Measurements from ENCODE around the gene DCLK3.
A peak's percentile ranks its signal among the peaks of the same experiment; 100 is the strongest.

Gene DCLK3, protein sequence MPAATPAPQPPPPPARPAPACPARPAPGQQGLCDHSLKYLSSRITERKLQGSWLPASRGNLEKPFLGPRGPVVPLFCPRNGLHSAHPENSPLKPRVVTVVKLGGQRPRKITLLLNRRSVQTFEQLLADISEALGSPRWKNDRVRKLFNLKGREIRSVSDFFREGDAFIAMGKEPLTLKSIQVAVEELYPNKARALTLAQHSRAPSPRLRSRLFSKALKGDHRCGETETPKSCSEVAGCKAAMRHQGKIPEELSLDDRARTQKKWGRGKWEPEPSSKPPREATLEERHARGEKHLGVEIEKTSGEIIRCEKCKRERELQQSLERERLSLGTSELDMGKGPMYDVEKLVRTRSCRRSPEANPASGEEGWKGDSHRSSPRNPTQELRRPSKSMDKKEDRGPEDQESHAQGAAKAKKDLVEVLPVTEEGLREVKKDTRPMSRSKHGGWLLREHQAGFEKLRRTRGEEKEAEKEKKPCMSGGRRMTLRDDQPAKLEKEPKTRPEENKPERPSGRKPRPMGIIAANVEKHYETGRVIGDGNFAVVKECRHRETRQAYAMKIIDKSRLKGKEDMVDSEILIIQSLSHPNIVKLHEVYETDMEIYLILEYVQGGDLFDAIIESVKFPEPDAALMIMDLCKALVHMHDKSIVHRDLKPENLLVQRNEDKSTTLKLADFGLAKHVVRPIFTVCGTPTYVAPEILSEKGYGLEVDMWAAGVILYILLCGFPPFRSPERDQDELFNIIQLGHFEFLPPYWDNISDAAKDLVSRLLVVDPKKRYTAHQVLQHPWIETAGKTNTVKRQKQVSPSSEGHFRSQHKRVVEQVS

DNA sequence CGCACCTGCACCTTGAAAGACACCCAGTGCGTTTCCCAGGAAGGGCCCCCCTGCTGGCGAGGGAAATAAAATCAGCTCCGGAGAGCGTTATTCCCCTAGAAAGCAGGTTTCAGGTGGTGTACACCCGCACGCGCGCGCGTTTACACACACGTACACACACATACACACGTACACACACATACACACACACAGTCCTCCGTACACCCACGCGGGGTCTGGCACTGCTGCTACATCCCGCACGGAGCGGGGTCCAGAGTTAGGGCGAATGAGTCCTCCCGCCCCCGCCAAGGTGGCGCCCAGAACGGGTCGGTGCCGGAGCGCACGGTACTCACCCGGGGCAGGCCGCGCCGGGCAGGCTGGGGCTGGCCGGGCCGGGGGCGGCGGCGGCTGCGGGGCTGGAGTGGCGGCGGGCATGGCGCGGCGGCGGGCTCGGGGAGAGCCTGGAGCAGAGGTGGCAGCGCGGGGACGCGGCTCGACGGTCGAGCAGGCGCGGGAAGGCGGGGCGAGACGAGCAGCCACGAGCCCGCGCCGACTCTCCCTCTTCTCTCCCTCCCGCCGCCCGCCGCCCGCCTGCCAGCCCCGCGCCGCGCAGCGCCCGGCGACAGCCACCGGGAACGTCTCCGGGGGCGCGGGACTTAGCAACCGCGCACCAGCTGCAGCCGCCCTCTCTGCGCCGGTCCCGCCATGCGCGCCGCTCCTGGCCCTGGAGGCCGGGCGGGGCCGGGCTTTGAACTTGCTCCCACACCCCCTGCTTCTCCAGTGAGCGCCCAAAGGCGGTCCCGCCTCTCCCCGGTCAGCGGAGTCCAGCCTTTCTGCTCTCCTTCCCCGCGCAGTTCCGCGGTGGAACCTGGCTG, at the start of gene DCLK3:
Gene DCLK3 (minus strand): TSS at position 704 of the 854 bp plus-strand sequence. CDS start 290 bp downstream, at position 414.
- no peak for DNase-seq (ENCODE audit: low read depth, low spot score)
- H3K27ac ChIP-seq, result no peak within 1 kb of the TSS

DNA sequence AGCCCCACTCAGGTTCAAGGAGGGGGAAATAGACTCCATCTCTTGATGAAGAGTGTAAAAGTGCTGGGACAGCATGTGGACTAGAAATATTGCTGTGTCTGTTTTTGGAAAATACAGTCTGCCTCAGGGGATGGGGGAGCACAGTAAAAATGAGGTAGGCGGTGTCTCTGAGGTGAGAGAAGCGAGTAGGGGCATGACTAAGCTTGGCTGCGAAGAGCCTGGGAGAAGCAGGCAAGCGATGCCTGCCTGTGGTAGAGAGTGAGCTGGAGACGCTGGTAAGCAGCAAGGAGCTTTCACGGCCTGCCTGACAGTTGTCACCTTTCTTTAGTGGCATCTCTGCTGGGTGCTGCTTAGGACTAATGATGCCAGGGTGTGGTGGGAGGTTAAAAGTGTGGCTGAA, 49.0 kb upstream of the DCLK3 start:
- peak; percentile 43 for DNase-seq (ENCODE audit: low read depth, low spot score)
- no peak overlapping the region for H3K27ac ChIP-seq

DNA sequence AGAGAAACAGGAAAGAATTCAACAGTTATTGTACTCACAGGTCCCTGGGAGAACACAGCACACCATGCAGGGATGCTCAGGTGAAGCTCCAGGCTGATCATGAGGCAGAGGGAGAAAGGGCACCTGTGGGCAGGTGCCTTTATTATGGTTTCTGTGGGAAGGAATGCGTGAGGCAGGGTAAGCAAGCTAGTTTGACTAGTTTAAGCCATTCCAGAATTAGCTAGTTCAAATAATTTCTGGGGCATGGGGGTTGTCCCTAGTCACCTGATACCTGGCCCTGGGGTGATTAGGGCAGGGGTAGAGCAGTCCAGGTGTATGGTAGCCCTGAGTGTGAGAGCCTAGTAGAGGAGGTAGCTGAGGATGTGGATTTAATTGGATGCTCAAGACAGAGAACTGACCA, 47.9 kb upstream of the DCLK3 start:
- H3K27ac ChIP-seq, result no peak overlapping the region
- no peak for DNase-seq (ENCODE audit: low read depth, low spot score)

DNA sequence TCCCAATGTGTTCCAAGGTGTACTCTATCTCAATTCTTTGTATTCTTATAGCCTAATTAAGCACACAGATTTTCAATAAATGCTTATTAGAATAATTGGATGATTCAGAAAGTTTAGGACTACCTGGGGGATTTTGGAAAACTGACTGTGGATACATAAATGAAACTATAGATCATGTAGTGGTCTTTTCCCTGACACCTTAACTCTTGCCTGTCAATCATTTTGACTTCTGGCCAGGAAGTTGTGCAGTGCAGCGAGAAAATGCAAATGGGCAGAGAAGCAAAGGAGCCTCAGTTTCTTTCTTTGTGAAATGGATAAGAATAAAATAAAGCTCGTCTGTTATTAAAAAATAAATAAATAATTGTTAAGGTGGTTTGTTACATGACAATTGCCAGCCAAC, 47.4 kb upstream of the DCLK3 start:
- no peak overlapping the region for H3K27ac ChIP-seq

DNA sequence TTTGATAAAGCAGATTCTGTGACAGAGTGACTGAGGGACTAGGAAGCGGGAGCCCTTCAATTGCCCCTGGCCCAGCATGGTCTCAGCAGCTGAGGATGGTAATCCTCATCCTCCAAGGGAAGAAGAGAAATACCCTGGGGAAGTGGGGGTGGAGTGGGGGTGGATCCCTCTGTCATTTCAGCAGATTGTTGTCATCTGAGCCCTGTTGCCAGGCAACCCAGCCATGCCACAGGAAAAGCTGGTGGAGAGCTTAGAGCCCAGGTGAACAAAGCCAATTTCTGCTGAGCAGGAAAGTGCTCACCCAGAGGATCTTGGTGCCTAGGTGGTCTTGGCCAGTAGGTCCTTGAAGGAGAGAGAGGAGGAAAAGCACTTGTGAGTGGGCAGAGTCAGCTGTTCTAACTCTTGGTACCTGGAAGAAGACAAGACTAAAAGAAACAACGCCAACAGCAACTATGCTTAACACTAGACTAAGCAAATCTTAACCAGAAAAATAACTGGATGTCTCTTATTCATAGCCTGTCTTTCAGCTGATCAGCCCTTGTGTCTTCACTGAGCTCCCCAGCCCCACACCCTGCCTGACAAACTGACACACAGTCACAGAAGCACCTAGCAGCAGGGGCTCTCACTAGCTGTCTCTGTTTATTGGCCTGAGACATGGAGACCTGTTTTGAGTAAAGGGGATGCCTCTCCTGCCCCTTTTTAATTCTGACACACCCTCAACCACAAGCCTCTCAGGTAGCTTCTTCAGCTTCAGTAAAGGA, 40.1 kb upstream of the DCLK3 start:
- H3K27ac ChIP-seq, result no peak overlapping the region
- DNase-seq (ENCODE audit: low read depth, low spot score), result no peak

More for the DNA sequence above, 47.4 kb upstream of the DCLK3 start:
- no peak for DNase-seq (ENCODE audit: low read depth, low spot score)

DNA sequence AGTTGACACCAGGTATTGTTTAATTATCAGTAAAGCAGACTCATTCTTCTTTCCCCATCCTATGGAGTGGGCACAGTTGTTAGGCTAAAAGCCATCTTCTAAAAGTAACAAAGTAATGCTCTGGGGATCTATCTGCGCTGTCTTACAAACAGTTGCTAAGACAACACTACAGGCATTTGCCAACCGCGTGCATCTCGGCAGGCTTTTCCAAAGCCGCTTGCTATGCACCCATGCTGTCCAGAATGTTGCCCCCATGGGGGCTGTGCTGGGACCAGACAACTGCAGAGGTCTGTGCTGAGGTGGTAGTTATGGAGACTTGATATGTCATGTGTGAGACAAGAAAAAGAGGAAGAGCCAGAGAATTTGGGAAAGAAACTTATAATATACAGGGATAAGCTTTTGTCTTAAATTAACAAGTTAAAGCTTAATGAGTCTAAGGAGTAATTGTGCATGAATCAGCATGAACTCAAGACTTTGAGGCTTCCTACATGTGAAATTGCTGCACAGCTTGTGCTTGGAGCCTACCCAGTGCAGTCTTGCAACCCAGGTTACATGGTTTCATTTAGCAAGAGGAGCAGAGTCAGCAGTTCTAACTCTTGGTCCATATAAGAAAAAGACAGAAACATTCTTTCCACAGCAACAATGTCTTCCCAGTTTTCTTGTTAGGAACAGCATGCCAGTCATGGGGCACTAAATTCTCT, 38.9 kb upstream of the DCLK3 start:
- no peak overlapping the region for H3K27ac ChIP-seq
- no peak for DNase-seq (ENCODE audit: low read depth, low spot score)

DNA sequence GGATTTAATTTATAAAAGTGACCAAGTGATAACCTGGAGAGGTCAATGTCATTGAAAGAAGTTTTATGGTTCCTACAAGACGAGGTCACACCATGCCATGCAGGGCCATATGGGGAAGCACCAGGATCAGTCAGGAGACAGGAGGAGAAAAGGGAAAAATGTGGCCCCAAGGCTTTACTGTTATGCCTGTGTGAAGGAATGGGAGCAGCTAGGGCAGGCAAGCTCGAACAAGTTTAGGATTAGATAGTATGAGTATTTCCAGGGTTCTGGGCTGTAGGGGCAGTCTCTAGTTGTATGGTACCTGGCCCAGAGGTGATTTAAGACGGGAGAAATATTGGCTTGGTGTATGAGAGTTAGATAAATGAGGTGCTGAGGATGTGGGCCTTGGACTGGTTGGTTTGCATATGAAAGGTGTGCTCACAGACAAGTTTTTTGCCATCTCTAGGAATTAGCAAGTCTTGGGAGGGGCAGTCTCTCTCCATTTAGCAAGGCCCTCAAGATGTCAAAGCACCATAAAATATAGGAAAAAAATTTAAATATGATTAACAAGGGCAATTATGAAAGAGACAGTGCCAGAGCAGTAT, 36.3 kb upstream of the DCLK3 start:
- no peak for DNase-seq (ENCODE audit: low read depth, low spot score)
- H3K27ac ChIP-seq, result no peak overlapping the region

DNA sequence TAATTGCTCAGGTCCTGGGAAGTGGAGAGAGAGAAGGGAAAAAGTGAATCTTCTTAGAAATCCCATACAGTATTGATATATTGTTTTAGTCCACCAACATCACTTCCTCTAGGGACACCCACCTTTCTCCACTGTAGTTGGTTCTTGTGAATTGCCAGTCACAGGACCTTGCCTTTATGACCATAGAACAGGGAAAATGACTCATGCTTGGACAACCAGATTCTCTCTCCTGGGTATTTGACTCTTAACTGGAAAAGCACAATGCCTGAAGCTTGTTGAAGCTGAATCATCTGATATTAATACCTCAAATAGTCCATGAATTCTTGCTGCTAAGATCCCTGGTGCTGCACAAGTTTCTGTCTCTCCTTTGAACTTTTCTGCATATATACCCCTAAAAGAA, 32.5 kb upstream of the DCLK3 start:
- DNase-seq (ENCODE audit: low read depth, low spot score), result peak; percentile 16

DNA sequence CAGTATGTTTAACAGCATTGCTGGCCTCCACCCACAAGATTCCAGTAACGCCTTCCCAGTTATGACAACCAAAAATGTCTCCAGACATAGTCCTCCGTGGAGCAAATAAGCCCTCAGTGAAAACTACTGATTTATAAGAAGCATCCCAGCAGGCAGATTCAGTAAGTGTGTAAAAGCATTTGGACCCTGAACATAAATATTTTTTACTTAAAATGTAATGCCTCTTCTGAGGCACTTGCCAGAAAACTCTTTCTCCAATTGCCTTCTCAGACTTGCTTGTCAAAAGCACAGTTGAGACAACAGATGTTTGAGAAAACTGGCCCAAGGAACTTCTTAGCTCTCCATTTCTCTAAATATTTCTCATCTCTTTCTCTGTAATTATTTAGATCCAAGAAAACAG, 31.8 kb upstream of the DCLK3 start:
- no peak overlapping the region for H3K27ac ChIP-seq
- no peak for DNase-seq (ENCODE audit: low read depth, low spot score)

More for the DNA sequence above, 32.5 kb upstream of the DCLK3 start:
- H3K27ac ChIP-seq, result no peak overlapping the region

DNA sequence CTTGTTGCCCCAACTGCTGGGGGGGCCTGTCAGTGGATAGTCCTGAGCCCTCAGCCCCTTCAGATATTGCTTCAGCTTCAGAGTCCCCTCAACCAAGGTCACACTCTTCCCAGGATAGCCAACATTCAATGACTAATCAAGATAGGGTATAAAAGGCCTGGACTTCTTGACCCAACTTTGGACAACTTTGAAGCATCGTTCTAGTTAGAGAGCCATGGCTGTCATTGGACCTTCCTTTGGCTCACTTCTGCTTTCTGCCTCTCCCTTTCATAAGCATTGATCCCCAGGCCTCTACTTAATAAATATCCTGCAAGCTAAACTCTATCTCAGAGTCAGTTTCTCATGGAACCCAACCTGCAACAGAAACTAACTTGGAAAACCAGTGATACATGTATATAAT, 31.3 kb upstream of the DCLK3 start:
- H3K27ac ChIP-seq, result no peak overlapping the region
- DNase-seq (ENCODE audit: low read depth, low spot score), result no peak

DNA sequence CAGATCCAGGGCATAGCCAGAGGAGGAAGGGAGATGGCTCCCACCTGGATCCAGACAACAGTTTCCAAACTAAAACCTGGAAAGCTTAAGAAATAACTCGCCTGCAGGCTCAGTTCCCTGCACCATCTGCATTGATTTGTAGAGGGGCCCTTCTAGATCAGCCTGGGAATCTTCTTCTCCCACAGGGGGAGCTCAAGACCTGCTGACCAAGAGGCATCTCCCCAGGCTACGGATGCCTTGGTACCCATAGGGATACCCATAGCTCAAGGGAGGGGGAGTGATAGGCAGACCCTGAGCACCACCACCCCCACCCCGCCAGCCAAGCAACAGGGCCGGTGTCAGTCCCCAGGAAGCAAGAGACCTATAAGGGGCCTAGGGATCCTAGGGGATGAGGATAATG, 28.0 kb upstream of the DCLK3 start:
- DNase-seq (ENCODE audit: low read depth, low spot score), result no peak

DNA sequence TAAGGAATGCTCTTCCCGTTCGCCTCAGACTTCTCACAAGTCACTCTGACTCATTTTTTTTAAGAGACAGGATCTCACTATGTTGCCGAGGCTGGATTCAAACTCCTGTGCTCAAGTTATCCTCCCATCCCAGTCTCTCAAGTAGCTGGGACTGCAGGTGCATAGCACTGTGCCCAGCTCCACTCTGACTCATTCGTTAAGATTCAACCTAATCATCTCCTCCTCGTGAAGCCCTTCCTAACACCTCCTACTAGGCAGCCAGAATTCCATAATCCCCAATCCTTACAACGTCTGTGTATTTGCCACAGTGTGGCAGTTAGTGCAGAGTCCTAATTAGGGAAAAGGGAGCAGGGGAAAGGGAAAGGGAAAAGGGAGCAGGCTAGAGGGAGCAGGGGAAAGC, 26.4 kb upstream of the DCLK3 start:
- DNase-seq (ENCODE audit: low read depth, low spot score), result no peak

More for the DNA sequence above, 28.0 kb upstream of the DCLK3 start:
- H3K27ac ChIP-seq, result no peak overlapping the region

DNA sequence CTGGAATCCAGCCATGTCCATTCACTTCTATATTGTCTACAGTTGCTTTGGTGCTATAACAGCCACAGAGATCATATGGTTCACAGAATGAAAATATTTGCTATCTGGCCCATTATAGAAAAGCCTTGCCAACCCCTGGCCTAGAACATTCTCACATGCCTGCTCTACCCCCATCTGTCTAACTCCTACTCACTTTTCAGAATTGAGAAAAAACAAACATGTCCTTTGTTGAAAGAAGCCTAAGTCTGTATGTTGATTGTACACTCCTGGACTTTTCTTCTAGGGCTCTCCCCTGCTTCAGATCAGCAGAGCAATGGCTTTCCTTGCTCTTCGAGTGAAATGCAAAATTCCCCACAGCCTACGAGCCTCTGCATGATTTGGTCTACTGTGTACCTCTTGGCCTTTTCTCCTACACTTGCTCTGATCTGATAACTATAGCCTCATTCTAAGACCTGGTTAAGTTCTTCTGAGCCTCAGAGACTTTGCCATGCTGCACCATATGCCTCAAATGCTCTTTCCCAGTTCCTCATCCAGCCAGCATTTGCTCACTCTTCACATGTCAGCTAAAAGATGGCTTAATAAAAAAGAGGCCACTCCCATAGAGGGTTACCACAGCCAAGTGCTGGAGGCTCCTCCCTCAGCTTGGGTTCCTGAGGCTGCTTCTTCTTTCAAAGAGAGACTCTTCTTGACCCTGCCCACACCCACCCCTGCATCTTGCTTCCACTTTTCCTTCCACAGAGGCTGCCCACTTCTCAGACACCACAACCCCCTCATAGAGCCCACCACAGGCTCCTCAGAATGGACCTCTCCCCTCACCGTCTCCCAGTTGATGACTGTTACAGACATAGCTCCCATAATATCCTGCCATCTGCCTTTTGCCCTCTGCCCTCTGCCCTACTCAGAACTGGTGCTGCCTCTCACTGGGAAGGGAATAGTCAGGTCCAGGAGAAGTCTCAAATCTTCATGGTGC, 22.9 kb upstream of the DCLK3 start:
- no peak overlapping the region for H3K27ac ChIP-seq
- DNase-seq (ENCODE audit: low read depth, low spot score), result no peak

More for the DNA sequence above, 26.4 kb upstream of the DCLK3 start:
- no peak overlapping the region for H3K27ac ChIP-seq

DNA sequence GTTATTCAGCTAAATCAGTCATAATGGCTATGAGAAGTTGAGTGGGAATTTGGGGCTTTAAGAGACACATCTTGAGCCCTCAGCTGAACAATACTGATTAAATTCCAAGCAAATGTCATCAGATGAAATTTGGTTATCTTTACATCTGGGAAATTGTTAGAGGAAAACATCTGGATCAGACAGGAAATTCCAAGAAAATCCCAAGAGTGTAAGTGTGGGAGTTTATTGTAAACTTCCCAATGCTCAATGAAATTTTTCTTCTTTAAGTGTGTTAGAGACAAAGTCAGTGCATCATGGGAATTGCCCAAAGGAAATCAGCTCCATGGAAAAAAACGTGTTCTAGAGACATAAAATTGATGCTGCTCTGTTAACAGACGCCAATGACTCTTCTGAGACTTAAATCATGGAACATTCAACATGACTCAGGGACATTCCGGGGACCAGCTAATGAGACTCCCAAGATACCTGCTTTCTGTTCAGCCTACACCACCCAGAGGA, 19.8 kb upstream of the DCLK3 start:
- no peak overlapping the region for H3K27ac ChIP-seq
- no peak for DNase-seq (ENCODE audit: low read depth, low spot score)

DNA sequence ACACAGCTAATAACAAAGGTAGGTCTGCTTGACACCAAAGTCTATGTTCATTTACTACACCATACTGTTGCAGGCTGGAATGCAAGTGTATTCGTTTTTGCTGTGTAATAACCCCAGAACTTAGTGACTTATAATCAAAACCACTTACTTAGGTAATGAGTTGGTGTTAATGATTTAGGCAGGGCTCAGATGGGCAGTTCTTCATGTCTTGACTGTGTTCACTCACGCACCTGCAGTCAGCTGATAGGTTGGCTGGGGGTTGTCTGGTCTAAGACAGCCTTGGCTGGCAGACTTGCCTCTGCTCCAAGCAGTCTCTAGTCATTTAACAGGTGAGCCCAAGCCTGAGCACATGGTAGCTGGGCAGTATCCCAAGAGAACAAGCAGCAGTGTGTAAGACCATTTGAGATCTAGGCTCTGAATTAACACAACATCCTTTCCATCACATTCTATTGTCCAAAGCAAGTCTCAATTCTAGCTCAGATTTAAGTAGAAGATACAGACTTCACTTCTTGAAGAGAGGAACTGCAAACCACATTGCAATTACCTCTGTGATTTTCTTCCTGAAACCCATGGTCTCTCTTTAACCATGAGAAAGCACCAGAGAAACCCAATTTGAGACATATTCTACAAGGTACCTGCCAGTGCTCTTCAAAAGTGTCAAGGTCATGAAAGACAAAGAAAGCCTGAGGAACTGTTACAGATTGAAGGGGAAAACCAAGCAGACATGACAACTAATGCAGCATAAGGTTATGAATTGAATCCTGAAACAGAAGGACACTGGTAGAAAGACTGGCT, 13.3 kb upstream of the DCLK3 start:
- no peak overlapping the region for H3K27ac ChIP-seq
- no peak for DNase-seq (ENCODE audit: low read depth, low spot score)

DNA sequence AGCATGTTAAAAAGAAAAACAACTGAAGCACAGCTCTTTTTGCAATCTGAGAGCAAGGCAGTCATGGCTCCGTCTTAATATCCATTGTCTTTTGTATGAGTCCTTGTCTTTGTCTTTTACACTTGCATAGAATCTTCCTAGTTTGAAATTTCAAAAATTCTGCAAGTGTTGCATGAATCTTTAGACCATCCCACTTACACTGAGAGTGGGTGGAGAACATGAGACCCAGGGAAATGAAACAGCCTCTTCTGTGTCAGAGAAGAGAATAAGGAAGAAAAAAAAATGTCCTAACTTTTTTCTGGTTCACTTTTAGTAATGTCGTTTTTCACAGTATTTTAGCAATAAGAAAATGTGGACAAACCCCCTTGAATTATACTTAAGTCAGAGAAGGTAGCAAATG, 12.1 kb upstream of the DCLK3 start:
- H3K27ac ChIP-seq, result no peak overlapping the region
- no peak for DNase-seq (ENCODE audit: low read depth, low spot score)

DNA sequence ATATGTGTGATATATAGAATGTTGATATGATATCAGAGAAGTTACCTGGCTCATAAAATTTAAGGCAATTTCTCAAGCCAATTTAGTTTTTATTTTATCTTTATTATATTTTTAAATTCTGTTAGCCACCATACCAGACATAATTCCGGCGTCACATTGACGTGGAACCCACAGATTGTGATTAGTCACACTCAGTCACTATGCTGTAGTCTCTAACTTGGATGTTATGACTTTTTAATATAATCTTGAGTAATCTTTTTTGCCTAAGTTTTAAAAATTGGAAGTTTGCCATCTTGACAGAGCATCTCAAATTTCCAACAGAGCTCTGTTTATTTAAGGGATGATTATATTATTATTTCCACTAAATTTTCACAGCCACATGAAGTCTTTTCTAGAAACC, 9.7 kb upstream of the DCLK3 start:
- no peak overlapping the region for H3K27ac ChIP-seq
- no peak for DNase-seq (ENCODE audit: low read depth, low spot score)
